Endothelial cell of umbilical vein (primary cell): Measurements from ENCODE around the gene PSMB5. TPM values are rescaled to one million over a fixed set of nuclear protein-coding genes. Genes with fewer than 3 reads are reported as not detected.
A peak's percentile ranks its signal among the peaks of the same experiment; 100 is the strongest.

Experiments used
- BruUV-seq: library from RNA; stranded (reverse); fragments of 400-500 nt; replicated peaks from 2 replicates; lab custom pipeline; 2021; lab: Mats Ljungman, UMichigan
- CTCF ChIA-PET: fragments of 300-600, 350-600 bp; sonication (Branson Sonifier 250); formaldehyde crosslinking; loops from one replicate; lab custom pipeline; 2021; ENCODE audit warnings: antibody characterized with exemption, inconsistent platforms; lab: Charles Lee
- POLR2A ChIA-PET: fragments of 300-600, 350-600 bp; sonication (Branson Sonifier 250); formaldehyde crosslinking; loops from one replicate; lab custom pipeline; 2021; ENCODE audit warnings: antibody characterized with exemption, inconsistent platforms; lab: Charles Lee
- DNase-seq: peaks from one replicate; pipeline ENCODE4 v3.0.0-alpha.2; 2011; ENCODE audit warnings: low read depth, low spot score
- FAIRE-seq: peaks from 2 replicates; lab custom pipeline; 2011; peaks lifted over from hg19 to GRCh38; lab: Jason Lieb, UNC
- H2AFZ ChIP-seq: 2 replicates; pipeline ENCODE4 v1.6.0; 2012; ENCODE audit warnings: low read depth, low read length, control low read depth, inconsistent platforms
- H3K27ac ChIP-seq: 2 replicates; pipeline ENCODE4 v1.5.1; 2011; ENCODE audit warnings: low read depth, mild to moderate bottlenecking, control low read depth, low read length, moderate library complexity; ENCODE audit not compliant: insufficient read depth
- H3K27me3 ChIP-seq, 2 experiments: 2 replicates each; pipeline versions ENCODE4 v1.6.0 to v1.6.1; 2011; ENCODE audit warnings: low read length in 2 of 2, mixed read lengths in 1 of 2; ENCODE audit not compliant: control insufficient read depth in 2 of 2, insufficient read depth in 2 of 2
- H3K36me3 ChIP-seq, 2 experiments: 2 replicates in 1 of 2; 3 replicates in 1 of 2; pipeline ENCODE4 v1.5.1; 2011; ENCODE audit warnings: low read length in 2 of 2, mild to moderate bottlenecking in 1 of 2, moderate library complexity in 1 of 2; ENCODE audit not compliant: control insufficient read depth in 2 of 2, insufficient read depth in 2 of 2; ENCODE audit errors: extremely low read depth in 1 of 2
- H3K4me1 ChIP-seq: 3 replicates; pipeline ENCODE4 v1.5.1; 2011; ENCODE audit warnings: mild to moderate bottlenecking, low read length; ENCODE audit not compliant: control insufficient read depth, insufficient read depth; ENCODE audit errors: extremely low read depth
- H3K4me2 ChIP-seq: 2 replicates; pipeline ENCODE4 v1.6.1; 2011; ENCODE audit warnings: low read length, control low read depth, mixed read lengths; ENCODE audit not compliant: insufficient read depth
- H3K4me3 ChIP-seq, 3 experiments: fragments of 200-600 bp in 1 of 3; sonication (generic), shearing (Covaris generic) in 1 of 3; replicated peaks in 1 of 3; 2 replicates each; pipeline ENCODE4 v1.5.1; 2011 to 2016; ENCODE audit warnings: control low read depth in 3 of 3, low read length in 3 of 3, mild to moderate bottlenecking in 2 of 3, inconsistent platforms in 1 of 3, low read depth in 1 of 3, moderate library complexity in 1 of 3; ENCODE audit not compliant: insufficient read depth in 1 of 3
- H3K79me2 ChIP-seq: 2 replicates; pipeline ENCODE4 v1.6.0; 2012; ENCODE audit warnings: low read length, inconsistent platforms; ENCODE audit not compliant: control insufficient read depth, insufficient read depth
- H3K9ac ChIP-seq: replicated peaks from 2 replicates; pipeline ENCODE3; 2011; ENCODE audit warnings: low read length, control low read depth; ENCODE audit not compliant: insufficient read depth; ENCODE audit errors: extremely low read depth
- H3K9me1 ChIP-seq: replicated peaks from 3 replicates; pipeline ENCODE4 v1.6.0; 2011; ENCODE audit warnings: mild to moderate bottlenecking, low read length; ENCODE audit not compliant: control insufficient read depth, insufficient read depth; ENCODE audit errors: extremely low read depth
- H3K9me3 ChIP-seq: replicated peaks from 2 replicates; pipeline ENCODE4 v1.5.1; 2012; ENCODE audit warnings: low read length, inconsistent platforms; ENCODE audit not compliant: control insufficient read depth, insufficient read depth
- H4K20me1 ChIP-seq: replicated peaks from 2 replicates; pipeline ENCODE3; 2011; ENCODE audit warnings: mild to moderate bottlenecking, low read length; ENCODE audit not compliant: control insufficient read depth, insufficient read depth; ENCODE audit errors: extremely low read depth
- MYC ChIP-seq: IDR thresholded peaks from one replicate; pipeline ENCODE4 v1.6.1; 2011; ENCODE audit warnings: mild to moderate bottlenecking, low read depth, low read length
- POLR2AphosphoS5 ChIP-seq: IDR thresholded peaks from 2 replicates; pipeline ENCODE4 v1.6.1; 2012; ENCODE audit warnings: low read depth, mild to moderate bottlenecking, control low read depth, low read length, moderate library complexity; ENCODE audit not compliant: insufficient read depth
- dilution Hi-C: fragments of 300-500 bp; cut with MboI; formaldehyde crosslinking; loops from one replicate; pipeline ENCODE4 v1.15.0; 2019; ENCODE audit warnings: low sequenced_read_pairs; ENCODE audit not compliant: extremely low pct_ligation_motif_present
- intact Hi-C: fragments of 100-400 bp; cut with micrococcal nuclease; formaldehyde crosslinking; loops from one replicate; pipeline ENCODE4 v1.10.0; 2022
- polyA plus RNA-seq, 4 experiments: library from polyadenylated mRNA; depleted of rRNA in 3 of 4; stranded (reverse) in 3 of 4; unstranded in 1 of 4; fragments of >200 nt; gene quantifications; 2 replicates each; pipeline versions ENCODE4 v1.2.1 to v1.2.3, GENCODE V29; 2011 to 2012; ENCODE audit warnings: missing spikeins in 1 of 4
- total RNA-seq: library from RNA; stranded (reverse); gene quantifications from 2 replicates; pipeline ENCODE4 v1.2.3, GENCODE V29; 2021
- TF ChIP-seq, protein P1 (sequence below): IDR thresholded peaks from 2 replicates; pipeline ENCODE4 v1.6.1; 2011; ENCODE audit not compliant: insufficient read depth, insufficient read length

PSMB5 gene
- total and polyA plus RNA-seq, 2 donors (not counting 3 experiments of a cell fraction or from before 2014, with no cell fraction given) = 236 to 464 TPM

- POLR2A ChIA-PET = interaction anchor here (0.5 to 1.5 kb wide), 3 partner anchors 9 to 405 kb away, joined by 3 to 9 read pairs (median 5); partner anchors contain the start of gene PRMT5
- no peaks in the 10 kb centered on the region for H3K9me1 ChIP-seq
- peaks cover 23 to 29% of the 10 kb centered on the region in 2 experiments for H3K36me3 ChIP-seq
- H3K9ac ChIP-seq = peak overlapping the region; percentile 69
- FAIRE-seq (peak; percentile 82), DNase-seq (peak; percentile 62)
- intact Hi-C loops (loop anchor here (2.0 kb wide), 1 partner anchor 20 kb away; the partner anchor contains the start of gene HAUS4), dilution Hi-C loops (no loop called here)
- no peaks in the 10 kb centered on the region for H3K27me3 ChIP-seq
- no TSS peak for BruUV-seq
- H3K4me1 ChIP-seq = peaks cover 50% of the 10 kb centered on the region
- peak overlapping the region in 1 of 3 experiments; percentile 4 for H3K4me3 ChIP-seq
- H2AFZ ChIP-seq = no peak overlapping the region
- no peaks in the 10 kb centered on the region for H4K20me1 ChIP-seq
- TF ChIP-seq, protein P1, sequence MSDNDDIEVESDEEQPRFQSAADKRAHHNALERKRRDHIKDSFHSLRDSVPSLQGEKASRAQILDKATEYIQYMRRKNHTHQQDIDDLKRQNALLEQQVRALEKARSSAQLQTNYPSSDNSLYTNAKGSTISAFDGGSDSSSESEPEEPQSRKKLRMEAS = no peak
- TF ChIP-seq POLR2AphosphoS5 (peak; percentile 14), MYC (no peak)
- CTCF ChIA-PET = interaction anchor here (1.0 to 3.0 kb wide), 8 partner anchors 10 to 104 kb away, joined by 3 to 39 read pairs (median 7); partner anchors contain the start of genes CDH24 and PRMT5
- peaks cover 41% of the 10 kb centered on the region for H3K79me2 ChIP-seq
- H3K4me2 ChIP-seq = peak overlapping the region; percentile 57
- no peaks in the 10 kb centered on the region for H3K9me3 ChIP-seq
- H3K27ac ChIP-seq = peak overlapping the region; percentile 80
Measured at GRCh38 chr14:22976620-22977433, 57.9 kb downstream of the PSMB5 start.

Other genes starting within 250 kb of the PSMB5 start
- gene SLC7A7, start 219.5 kb downstream of the PSMB5 start, total RNA-seq = 18.5 and 22.5 TPM in 2 replicates
- 94.0 and 103 TPM in 2 replicates for gene SLC7A7, start 219.5 kb downstream of the PSMB5 start, polyA plus RNA-seq
- gene MRPL52, start 205.0 kb downstream of the PSMB5 start, total RNA-seq = 174 TPM in 2 replicates
- 81.1 and 127 TPM in 2 replicates for gene MRPL52, start 205.0 kb downstream of the PSMB5 start, polyA plus RNA-seq
- gene MMP14, start 198.3 kb downstream of the PSMB5 start, total RNA-seq = 603 and 615 TPM in 2 replicates
- gene MMP14, start 198.3 kb downstream of the PSMB5 start, polyA plus RNA-seq = 501 and 506 TPM in 2 replicates
- gene LRP10, start 163.2 kb downstream of the PSMB5 start, total RNA-seq = 119 and 123 TPM in 2 replicates
- gene LRP10, start 163.2 kb downstream of the PSMB5 start, polyA plus RNA-seq = 157 and 192 TPM in 2 replicates
- gene REM2, start 151.7 kb downstream of the PSMB5 start, total RNA-seq = 0.33 TPM in 1 of 2 replicates, not detected in the other
- 0.06 TPM in 1 of 2 replicates, not detected in the other for gene REM2, start 151.7 kb downstream of the PSMB5 start, polyA plus RNA-seq
- gene RBM23, start 115.8 kb downstream of the PSMB5 start, total RNA-seq = 61.0 and 68.9 TPM in 2 replicates
- 67.7 and 73.3 TPM in 2 replicates for gene RBM23, start 115.8 kb downstream of the PSMB5 start, polyA plus RNA-seq
- 67.2 and 73.1 TPM in 2 replicates for gene PRMT5, start 105.5 kb downstream of the PSMB5 start, total RNA-seq
- gene PRMT5, start 105.5 kb downstream of the PSMB5 start, polyA plus RNA-seq = 185 and 197 TPM in 2 replicates
- 33.8 and 37.4 TPM in 2 replicates for gene HAUS4, start 77.8 kb downstream of the PSMB5 start, total RNA-seq
- gene HAUS4, start 77.8 kb downstream of the PSMB5 start, polyA plus RNA-seq = 23.5 and 30.3 TPM in 2 replicates
- 54.1 and 61.7 TPM in 2 replicates for gene AJUBA, start 52.3 kb downstream of the PSMB5 start, total RNA-seq
- 50.0 and 50.7 TPM in 2 replicates for gene AJUBA, start 52.3 kb downstream of the PSMB5 start, polyA plus RNA-seq
- gene C14orf93, start 24.8 kb downstream of the PSMB5 start, total RNA-seq = 5.4 and 7.1 TPM in 2 replicates
- gene C14orf93, start 24.8 kb downstream of the PSMB5 start, polyA plus RNA-seq = 9.2 and 10.0 TPM in 2 replicates
- not detected in 2 replicates for gene PSMB11, start 7.3 kb upstream of the PSMB5 start, total RNA-seq
- not detected in 2 replicates for gene PSMB11, start 7.3 kb upstream of the PSMB5 start, polyA plus RNA-seq
- gene CDH24, start 22.6 kb upstream of the PSMB5 start, total RNA-seq = 20.2 and 21.7 TPM in 2 replicates
- gene CDH24, start 22.6 kb upstream of the PSMB5 start, polyA plus RNA-seq = 52.9 and 63.1 TPM in 2 replicates
- 220 and 240 TPM in 2 replicates for gene ACIN1, start 60.2 kb upstream of the PSMB5 start, total RNA-seq
- gene ACIN1, start 60.2 kb upstream of the PSMB5 start, polyA plus RNA-seq = 136 and 146 TPM in 2 replicates
- 55.5 and 58.3 TPM in 2 replicates for gene C14orf119, start 60.6 kb upstream of the PSMB5 start, total RNA-seq
- gene C14orf119, start 60.6 kb upstream of the PSMB5 start, polyA plus RNA-seq = 60.5 and 78.7 TPM in 2 replicates
- not detected in 2 replicates for gene CIROP, start 70.1 kb upstream of the PSMB5 start, total RNA-seq
- not detected in 2 replicates for gene CIROP, start 70.1 kb upstream of the PSMB5 start, polyA plus RNA-seq
- gene CEBPE, start 84.4 kb upstream of the PSMB5 start, total RNA-seq = not detected in 2 replicates
- gene CEBPE, start 84.4 kb upstream of the PSMB5 start, polyA plus RNA-seq = not detected in 2 replicates
- gene SLC7A8, start 148.8 kb upstream of the PSMB5 start, total RNA-seq = 1.1 and 1.6 TPM in 2 replicates
- gene SLC7A8, start 148.8 kb upstream of the PSMB5 start, polyA plus RNA-seq = 0.76 and 0.88 TPM in 2 replicates
- gene RNF212B, start 203.0 kb upstream of the PSMB5 start, total RNA-seq = not detected in 2 replicates
- not detected in 2 replicates for gene RNF212B, start 203.0 kb upstream of the PSMB5 start, polyA plus RNA-seq